GM19099 (cell line): ENCODE measurements around the gene C2orf68.

ENCODE experiments used
- POLR2A ChIP-seq: IDR thresholded peaks from 3 replicates; pipeline ENCODE4 v1.6.1; 2011; ENCODE audit warnings: low read depth; ENCODE audit not compliant: insufficient read length; ENCODE audit errors: extremely low read depth

The C2orf68 gene

GRCh38 chr2:85611705-85612587 lies at the start of gene C2orf68:
Gene C2orf68 (minus strand): TSS chr2:85612066. CDS start chr2:85611984, 82 bp downstream.
- peak; percentile 81 for TF ChIP-seq POLR2A

GRCh38 chr2:85661139-85661858 lies 49.4 kb upstream of the C2orf68 start:
- no peak for TF ChIP-seq POLR2A

- TF ChIP-seq POLR2A = no peak
Measured at GRCh38 chr2:85660725-85661124, 48.9 kb upstream of the C2orf68 start.

- TF ChIP-seq POLR2A = no peak
Measured at GRCh38 chr2:85659324-85659981, 47.6 kb upstream of the C2orf68 start.

- no peak for TF ChIP-seq POLR2A
Measured at GRCh38 chr2:85656468-85656867, 44.6 kb upstream of the C2orf68 start.

- TF ChIP-seq POLR2A = no peak
Measured at GRCh38 chr2:85655961-85656417, 44.1 kb upstream of the C2orf68 start.

- no peak for TF ChIP-seq POLR2A
Measured at GRCh38 chr2:85653996-85654395, 42.1 kb upstream of the C2orf68 start.

GRCh38 chr2:85652056-85652455 lies 40.2 kb upstream of the C2orf68 start:
- TF ChIP-seq POLR2A = no peak

- no peak for TF ChIP-seq POLR2A
Measured at GRCh38 chr2:85651097-85651496, 39.2 kb upstream of the C2orf68 start.

- no peak for TF ChIP-seq POLR2A
Measured at GRCh38 chr2:85650456-85650855, 38.6 kb upstream of the C2orf68 start.

GRCh38 chr2:85649201-85650190 lies 37.6 kb upstream of the C2orf68 start:
- no peak for TF ChIP-seq POLR2A

GRCh38 chr2:85648619-85649018 lies 36.8 kb upstream of the C2orf68 start:
- no peak for TF ChIP-seq POLR2A

- no peak for TF ChIP-seq POLR2A
Measured at GRCh38 chr2:85647823-85648526, 36.1 kb upstream of the C2orf68 start.

GRCh38 chr2:85646166-85646565 lies 34.3 kb upstream of the C2orf68 start:
- TF ChIP-seq POLR2A = no peak

- no peak for TF ChIP-seq POLR2A
Measured at GRCh38 chr2:85644909-85645308, 33.0 kb upstream of the C2orf68 start.
